ENCODE results near the gene ALCAM.

- TF ChIP-seq CTCF (conservative IDR thresholded peaks at IDR 0.05) (no peak), ZFX (IDR thresholded peaks at IDR 0.05) (no peak)
Measured at GRCh38 chr3:105417525-105418289, 51.0 kb downstream of the ALCAM start.
